T-cell (primary cell): ENCODE data around the gene VPS13D. TPM values are rescaled to one million over a fixed set of nuclear protein-coding genes. Genes with fewer than 3 reads are reported as not detected.

Experiments used
- ATAC-seq, 4 experiments: fragments of 200-7000 bp in 3 of 4; fragments of 150-1000 bp in 1 of 4; cut with Tn5 transposase; replicated peaks in 1 of 4; 1 replicate in 3 of 4; 2 replicates in 1 of 4; pipeline ENCODE4 v1.10.0; 2021; ENCODE audit warnings: moderate library complexity in 3 of 4, mild to moderate bottlenecking in 2 of 4, moderate number of reproducible peaks in 1 of 4
- CTCF ChIA-PET, 2 donors: fragments of 300-600 bp; sonication (Branson Sonifier 250); formaldehyde crosslinking; loops; one replicate each; lab custom pipeline; 2022; ENCODE audit warnings: antibody characterized with exemption in 2 of 2; lab: Charles Lee
- POLR2A ChIA-PET, 2 donors: fragments of 300-600 bp; sonication (Branson Sonifier 250); formaldehyde crosslinking; loops; one replicate each; lab custom pipeline; 2022; ENCODE audit warnings: antibody characterized with exemption in 2 of 2; lab: Charles Lee
- DNase-seq, 35 experiments: peaks; one replicate each; pipeline versions ENCODE4 v3.0.0 to v3.0.0-alpha.2; 2013 to 2023
- H3K27ac ChIP-seq: one replicate; pipeline ENCODE4 v1.5.1; 2013; ENCODE audit warnings: low read length
- H3K27me3 ChIP-seq, 2 experiments: replicated peaks in 1 of 2; 1 replicate in 1 of 2; 2 replicates in 1 of 2; pipeline versions ENCODE4 v1.6.1 to v1.7.0; 2013; ENCODE audit warnings: low read length in 1 of 2, mixed read lengths in 1 of 2; ENCODE audit not compliant: control insufficient read depth in 2 of 2, insufficient read depth in 2 of 2; ENCODE audit errors: extremely low read depth in 1 of 2
- H3K36me3 ChIP-seq, 2 donors: 1 replicate in 1 of 2; 2 replicates in 1 of 2; pipeline versions ENCODE4 v1.6.1 to v1.7.0; 2013; ENCODE audit warnings: low read length in 1 of 2; ENCODE audit not compliant: control insufficient read depth in 2 of 2, insufficient read depth in 1 of 2; ENCODE audit errors: extremely low read depth in 1 of 2
- H3K4me1 ChIP-seq, 2 experiments: 1 replicate in 1 of 2; 2 replicates in 1 of 2; pipeline versions ENCODE4 v1.6.1 to v1.7.0; 2013; ENCODE audit warnings: low read length in 2 of 2, mixed read lengths in 1 of 2; ENCODE audit not compliant: insufficient read depth in 2 of 2, control insufficient read depth in 1 of 2; ENCODE audit errors: extremely low read depth in 1 of 2
- H3K4me3 ChIP-seq, 2 donors: 1 replicate in 1 of 2; 2 replicates in 1 of 2; pipeline versions ENCODE4 v1.5.1 to v1.7.0; 2013; ENCODE audit warnings: mild to moderate bottlenecking in 2 of 2, low read length in 1 of 2, moderate library complexity in 1 of 2; ENCODE audit not compliant: control insufficient read depth in 1 of 2; ENCODE audit errors: extremely low read depth in 1 of 2
- H3K9me3 ChIP-seq: 2 replicates; pipeline ENCODE4 v1.7.0; 2013
- H3K27ac Mint-ChIP-seq, 2 donors: one replicate each; pipeline ENCODE4 v1.8.0; 2020 to 2021; ENCODE audit warnings: mild to moderate bottlenecking in 2 of 2, mixed read lengths in 2 of 2
- H3K27me3 Mint-ChIP-seq, 2 donors: one replicate each; pipeline ENCODE4 v1.8.0; 2021 to 2022; ENCODE audit warnings: mixed read lengths in 2 of 2
- H3K36me3 Mint-ChIP-seq: one replicate; pipeline ENCODE4 v1.8.0; 2021; ENCODE audit warnings: mixed read lengths
- H3K4me1 Mint-ChIP-seq, 3 donors: one replicate each; pipeline ENCODE4 v1.8.0; 2020 to 2022; ENCODE audit warnings: mixed read lengths in 3 of 3, mild to moderate bottlenecking in 1 of 3
- H3K4me3 Mint-ChIP-seq, 3 donors: one replicate each; pipeline ENCODE4 v1.8.0; 2020 to 2022; ENCODE audit warnings: mild to moderate bottlenecking in 3 of 3, mixed read lengths in 3 of 3, moderate library complexity in 3 of 3
- H3K9me3 Mint-ChIP-seq, 3 donors: one replicate each; pipeline ENCODE4 v1.8.0; 2020 to 2022; ENCODE audit warnings: mixed read lengths in 3 of 3
- WGBS: methylation state at CpG from one replicate; pipeline ENCODE4 v1.1.5; 2013; ENCODE audit warnings: missing lambda C conversion rate; ENCODE audit not compliant: insufficient coverage; 5-methylcytosine and 5-hydroxymethylcytosine counted together
- total RNA-seq, 35 experiments: library from RNA in 6 of 35; stranded (reverse) in 6 of 35; fragments of 120-200 nt in 1 of 35; gene quantifications; one replicate each; pipeline versions ENCODE4 v1.2.1 to v1.2.4 and lab custom pipeline; 2013 to 2026

Gene VPS13D
- total RNA-seq, 5 donors from 2014 or later (not counting 1 experiment from before 2014, with no cell fraction given): 73.5 to 85.9 (median 75.8) TPM

DNA sequence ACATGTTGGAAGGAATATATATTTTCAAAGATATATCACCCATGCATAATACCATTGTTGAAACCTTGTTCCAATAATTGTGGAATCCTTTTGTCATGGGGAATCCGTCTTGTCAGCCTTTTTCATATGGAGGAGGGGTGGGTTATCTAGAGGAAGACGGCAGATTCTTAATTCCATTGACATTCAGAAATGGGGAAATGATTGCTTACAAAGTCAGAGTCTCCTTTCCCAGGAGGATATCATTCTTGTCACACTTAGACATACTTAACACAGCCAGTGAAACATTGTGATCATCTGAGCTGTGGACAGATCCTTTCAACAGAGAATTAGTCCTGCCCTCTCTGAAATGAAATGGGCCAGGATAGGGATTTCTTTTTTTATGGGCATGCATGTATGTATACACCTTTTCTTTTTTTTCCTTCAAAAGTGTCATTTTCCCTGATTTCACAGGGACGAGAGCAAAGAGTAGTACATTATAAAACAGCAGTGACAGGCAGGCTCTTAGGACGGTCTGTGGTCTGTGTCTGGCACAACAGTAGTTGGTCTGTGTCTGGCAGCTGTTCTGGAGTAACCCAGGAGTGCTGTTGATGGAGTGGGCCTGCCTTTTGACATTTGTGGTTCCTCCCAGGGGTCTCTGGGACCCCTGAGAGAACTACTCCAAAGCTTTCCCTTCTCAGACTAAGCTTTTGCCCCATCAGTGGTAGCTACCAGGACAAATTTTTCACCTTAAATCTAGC, 50.1 kb downstream of the VPS13D start:
- H3K9me3 ChIP-seq: no peaks in the 10 kb centered on the region
- no peak overlapping the region for H3K4me3 Mint-ChIP-seq
- POLR2A ChIA-PET: no interaction called here
- H3K27me3 ChIP-seq: no peaks in the 10 kb centered on the region
- no peaks in the 10 kb centered on the region for H3K27me3 Mint-ChIP-seq
- CTCF ChIA-PET: interaction anchor here in 1 of 2 donors (0.6 kb wide), 1 partner anchor 401 kb away, joined by 5 read pairs; no protein-coding TSS in a partner anchor
- H3K4me1 Mint-ChIP-seq: peaks cover 2 to 8% (median 5%) of the 10 kb centered on the region in 3 donors
- no peaks in the 10 kb centered on the region for H3K9me3 Mint-ChIP-seq
- H3K4me3 ChIP-seq: no peak overlapping the region
- no peaks in the 10 kb centered on the region for H3K4me1 ChIP-seq
- WGBS: 100% methylated on average over 1 of the region's 4 CpGs
- no peak for ATAC-seq
- H3K27ac Mint-ChIP-seq: no peak overlapping the region
- no peak for DNase-seq
- peaks cover 25 to 81% of the 10 kb centered on the region in 2 donors for H3K36me3 ChIP-seq
- H3K36me3 Mint-ChIP-seq: peaks cover 65% of the 10 kb centered on the region
- H3K27ac ChIP-seq: no peak overlapping the region

DNA sequence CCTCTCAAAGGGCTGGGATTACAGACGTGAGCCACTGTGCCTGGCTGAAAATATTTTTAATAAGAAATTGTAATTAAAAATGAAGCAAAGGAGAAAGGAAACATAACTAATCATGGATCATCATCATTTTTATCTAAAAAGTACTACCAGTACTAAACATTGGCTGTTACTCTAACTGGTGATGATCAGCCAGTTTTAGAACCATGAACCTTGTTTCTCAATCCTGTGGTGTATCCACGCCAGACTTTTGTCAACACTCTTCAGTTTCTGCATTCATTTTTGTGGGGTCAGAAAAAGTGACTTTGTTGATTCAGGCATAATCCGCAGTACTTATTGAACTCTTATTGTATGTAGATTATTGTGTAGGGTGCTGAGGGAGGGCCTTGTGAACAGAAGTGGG, 52.3 kb downstream of the VPS13D start:
- no peak overlapping the region for H3K4me3 Mint-ChIP-seq
- WGBS: 100% methylated on average over 2 of the region's 3 CpGs
- ATAC-seq (no peak), DNase-seq (no peak)
- Histone ChIP-seq H3K4me1 (no peaks in the 10 kb centered on the region), H3K27ac (no peak overlapping the region), H3K9me3 (no peaks in the 10 kb centered on the region), H3K4me3 (no peak overlapping the region), H3K27me3 (no peaks in the 10 kb centered on the region), H3K36me3 (peaks cover 18 to 73% of the 10 kb centered on the region in 2 donors)
- ChIA-PET CTCF (no interaction called here), POLR2A (no interaction called here)
- H3K9me3 Mint-ChIP-seq: no peaks in the 10 kb centered on the region
- H3K27me3 Mint-ChIP-seq: no peaks in the 10 kb centered on the region
- H3K4me1 Mint-ChIP-seq: peaks cover 10 to 19% (median 16%) of the 10 kb centered on the region in 3 donors
- H3K36me3 Mint-ChIP-seq: peaks cover 55% of the 10 kb centered on the region
- H3K27ac Mint-ChIP-seq: no peak overlapping the region

DNA sequence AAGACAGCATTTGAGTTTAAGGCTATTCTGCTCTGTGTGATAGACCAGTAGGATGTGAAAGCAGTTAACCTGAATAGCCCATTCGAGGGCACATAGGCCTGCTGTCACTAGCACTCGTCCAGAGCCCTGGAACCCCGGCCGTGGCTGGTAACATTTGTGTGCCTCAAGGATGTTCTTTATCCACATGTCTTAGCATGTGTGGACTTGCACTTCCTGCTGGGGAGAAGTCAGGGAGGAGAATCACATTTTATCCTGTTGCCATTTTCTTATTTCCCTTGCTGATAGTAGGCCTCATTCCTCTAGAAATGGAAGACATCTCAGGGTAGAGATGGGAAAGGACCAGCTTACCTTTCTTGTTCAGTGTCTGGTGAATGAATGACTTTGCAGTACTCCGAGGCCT, 54.7 kb downstream of the VPS13D start:
- no peak overlapping the region for H3K4me3 ChIP-seq
- Mint-ChIP-seq H3K4me3 (no peak overlapping the region), H3K27me3 (no peaks in the 10 kb centered on the region), H3K9me3 (no peaks in the 10 kb centered on the region), H3K27ac (no peak overlapping the region), H3K36me3 (peaks cover 40% of the 10 kb centered on the region), H3K4me1 (peaks cover 15 to 22% (median 18%) of the 10 kb centered on the region in 3 donors)
- no peak overlapping the region for H3K27ac ChIP-seq
- POLR2A ChIA-PET: no interaction called here
- no CpG with 5 or more reads among the region's 5 CpGs for WGBS
- no peaks in the 10 kb centered on the region for H3K27me3 ChIP-seq
- H3K4me1 ChIP-seq: no peaks in the 10 kb centered on the region
- DNase-seq: no peak
- CTCF ChIA-PET: no interaction called here
- H3K36me3 ChIP-seq: peaks cover 13 to 70% of the 10 kb centered on the region in 2 donors
- H3K9me3 ChIP-seq: no peaks in the 10 kb centered on the region
- ATAC-seq: no peak

DNA sequence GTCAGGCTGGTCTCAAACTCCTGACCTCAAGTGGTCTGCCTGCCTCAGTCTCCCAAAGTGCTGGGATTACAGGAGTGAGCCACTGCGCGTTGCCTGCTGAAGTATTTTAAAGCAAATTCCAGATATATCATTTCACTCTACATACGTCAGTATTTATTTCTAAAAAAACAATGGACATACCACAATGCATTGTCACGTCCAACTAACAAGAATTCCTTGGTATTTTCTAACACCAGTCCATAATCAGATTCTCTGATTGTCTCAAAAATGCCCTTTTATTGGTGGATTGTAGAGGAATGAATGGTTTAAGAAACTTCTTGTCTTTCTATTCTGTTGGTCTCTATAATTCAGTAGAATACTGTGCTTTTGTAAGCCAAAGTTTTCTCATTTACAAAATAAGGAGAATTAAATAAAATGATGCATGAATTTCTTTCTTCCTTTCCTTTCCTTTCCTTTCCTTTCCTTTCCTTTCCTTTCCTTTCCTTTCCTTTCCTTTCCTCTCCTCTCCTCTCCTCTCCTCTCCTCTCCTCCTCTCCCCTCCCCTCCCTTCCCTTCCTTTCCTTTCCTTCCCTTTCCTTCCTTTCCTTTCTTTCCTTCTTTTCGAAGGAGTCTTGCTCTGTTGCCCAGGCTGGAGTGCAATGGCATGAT, 55.8 kb downstream of the VPS13D start:
- no peaks in the 10 kb centered on the region for H3K27me3 Mint-ChIP-seq
- ChIA-PET CTCF (no interaction called here), POLR2A (no interaction called here)
- WGBS: 100% methylated on average over 1 of the region's 5 CpGs
- Histone ChIP-seq H3K4me1 (no peaks in the 10 kb centered on the region), H3K4me3 (no peak overlapping the region), H3K9me3 (no peaks in the 10 kb centered on the region), H3K27ac (no peak overlapping the region), H3K27me3 (no peaks in the 10 kb centered on the region), H3K36me3 (peaks cover 18 to 63% of the 10 kb centered on the region in 2 donors)
- no peak for ATAC-seq
- H3K27ac Mint-ChIP-seq: no peak overlapping the region
- no peaks in the 10 kb centered on the region for H3K9me3 Mint-ChIP-seq
- DNase-seq: no peak
- H3K4me3 Mint-ChIP-seq: no peak overlapping the region
- H3K4me1 Mint-ChIP-seq: peaks cover 15 to 22% (median 17%) of the 10 kb centered on the region in 3 donors
- peaks cover 44% of the 10 kb centered on the region for H3K36me3 Mint-ChIP-seq

GRCh38 chr1:12287869-12288268, 58.0 kb downstream of the VPS13D start:
- Histone ChIP-seq H3K9me3 (no peaks in the 10 kb centered on the region), H3K36me3 (peaks cover 14 to 58% of the 10 kb centered on the region in 2 donors), H3K27me3 (no peaks in the 10 kb centered on the region), H3K4me1 (no peaks in the 10 kb centered on the region), H3K4me3 (no peak overlapping the region), H3K27ac (no peak overlapping the region)
- Mint-ChIP-seq H3K9me3 (no peaks in the 10 kb centered on the region), H3K36me3 (peaks cover 43% of the 10 kb centered on the region), H3K27ac (no peak overlapping the region), H3K4me1 (peaks cover 15 to 22% (median 17%) of the 10 kb centered on the region in 3 donors), H3K4me3 (no peak overlapping the region), H3K27me3 (no peaks in the 10 kb centered on the region)
- ChIA-PET POLR2A (no interaction called here), CTCF (no interaction called here)
- ATAC-seq (no peak), DNase-seq (no peak)
- WGBS: no CpG with 5 or more reads among the region's 3 CpGs

DNA sequence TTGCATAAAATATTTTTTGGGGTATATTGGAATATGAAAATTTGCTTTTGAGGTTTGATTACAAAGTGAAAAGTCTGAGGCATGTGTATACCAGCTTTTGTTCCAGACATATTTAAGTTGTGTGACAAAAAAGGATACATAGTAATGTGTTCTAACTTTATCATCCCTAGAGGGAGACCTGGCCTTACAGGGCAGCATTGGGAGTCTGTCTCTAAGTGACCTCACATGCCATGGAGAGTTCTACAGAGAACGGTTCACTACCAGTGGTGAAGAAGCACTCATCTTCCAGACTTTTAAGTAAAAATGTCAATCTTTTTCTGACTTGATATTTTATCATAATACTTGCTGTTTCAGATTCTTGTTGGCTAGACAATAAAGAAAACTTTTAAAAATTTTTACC, 61.0 kb downstream of the VPS13D start:
- no peak for ATAC-seq
- H3K27ac ChIP-seq: no peak overlapping the region
- ChIA-PET CTCF (interaction anchor here in 1 of 2 donors (0.7 kb wide), 1 partner anchor 29 kb away, joined by 4 read pairs; no protein-coding TSS in a partner anchor), POLR2A (no interaction called here)
- H3K4me1 ChIP-seq: no peaks in the 10 kb centered on the region
- Mint-ChIP-seq H3K27me3 (no peaks in the 10 kb centered on the region), H3K27ac (no peak overlapping the region), H3K36me3 (peaks cover 40% of the 10 kb centered on the region), H3K9me3 (no peaks in the 10 kb centered on the region), H3K4me3 (no peak overlapping the region), H3K4me1 (peaks cover 13 to 16% (median 14%) of the 10 kb centered on the region in 3 donors)
- no peaks in the 10 kb centered on the region for H3K9me3 ChIP-seq
- peaks cover 5 to 61% of the 10 kb centered on the region in 2 donors for H3K36me3 ChIP-seq
- H3K27me3 ChIP-seq: no peaks in the 10 kb centered on the region
- DNase-seq: no peak
- no CpG with 5 or more reads among the region's 1 CpG for WGBS
- no peak overlapping the region for H3K4me3 ChIP-seq
